Endometrial microvascular endothelial cells (primary cell): ENCODE results near the gene ZBTB7B. TPM values are rescaled to one million over a fixed set of nuclear protein-coding genes. Genes with fewer than 3 reads are reported as not detected.
"Not testable (repeated sequence)": the region's sequence is repeated elsewhere in the genome, so short reads cannot be mapped to it uniquely, and the experiment has no call there.

Source experiments
- in situ Hi-C: cut with HindIII; loops from 2 replicates; pipeline ENCODE4 v1.10.0; 2017; ENCODE audit warnings: low sequenced_read_pairs, low pct_unique_long_range_greater_than_20kb; ENCODE audit errors: inconsistent ontology term
- total RNA-seq: library from RNA; depleted of rRNA; stranded (reverse); fragments of >200 nt; gene quantifications from one replicate; pipeline ENCODE4 v1.2.3, GENCODE V29; 2015; ENCODE audit errors: inconsistent ontology term

Gene ZBTB7B
- total RNA-seq, 1 donor from 2014 or later, result 15.3 TPM

DNA sequence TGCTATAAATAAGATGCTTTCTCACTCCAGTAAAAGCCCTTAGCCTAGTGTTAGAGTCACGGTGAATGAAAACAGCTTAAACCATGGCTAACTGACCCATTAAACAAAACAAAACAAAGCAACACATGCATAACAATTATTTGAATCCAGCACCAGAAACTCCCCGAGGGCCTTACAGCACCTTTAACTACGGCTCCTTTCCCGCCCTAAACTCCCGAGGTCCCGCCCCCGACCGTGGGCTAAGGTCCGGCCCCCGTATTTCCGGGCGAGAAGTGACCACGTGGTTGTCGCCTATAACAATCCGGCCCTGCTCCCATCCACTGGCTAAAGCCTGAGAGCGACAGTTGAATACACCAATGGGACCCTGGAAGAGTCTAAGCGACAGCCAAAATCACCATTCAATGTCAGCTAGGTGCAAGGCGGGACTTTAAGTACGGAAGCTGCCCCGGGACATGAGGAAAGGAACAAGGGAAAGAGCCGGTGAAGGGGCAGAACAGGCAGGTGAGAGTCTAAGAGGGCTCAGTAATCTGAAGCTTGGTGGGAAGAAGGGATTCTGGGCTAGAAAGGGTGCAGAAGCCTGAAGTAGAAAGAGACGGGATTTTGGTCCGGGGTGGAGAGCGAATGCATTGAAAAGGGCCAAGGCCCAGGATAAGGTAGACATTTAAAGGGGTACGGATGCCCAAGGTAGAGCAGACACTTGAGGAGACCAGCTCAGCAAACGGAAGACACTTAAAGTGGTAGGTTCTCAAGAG, 19.5 kb upstream of the ZBTB7B start, which contains the start of gene FLAD1:
Gene FLAD1 (plus strand): TSS at position 448 of the 752 bp plus-strand sequence. CDS start 351 bp downstream, outside the sequence.
- in situ Hi-C loops, result loop anchor here (5.0 kb wide), 1 partner anchor 34 kb away; no protein-coding TSS in a partner anchor

DNA sequence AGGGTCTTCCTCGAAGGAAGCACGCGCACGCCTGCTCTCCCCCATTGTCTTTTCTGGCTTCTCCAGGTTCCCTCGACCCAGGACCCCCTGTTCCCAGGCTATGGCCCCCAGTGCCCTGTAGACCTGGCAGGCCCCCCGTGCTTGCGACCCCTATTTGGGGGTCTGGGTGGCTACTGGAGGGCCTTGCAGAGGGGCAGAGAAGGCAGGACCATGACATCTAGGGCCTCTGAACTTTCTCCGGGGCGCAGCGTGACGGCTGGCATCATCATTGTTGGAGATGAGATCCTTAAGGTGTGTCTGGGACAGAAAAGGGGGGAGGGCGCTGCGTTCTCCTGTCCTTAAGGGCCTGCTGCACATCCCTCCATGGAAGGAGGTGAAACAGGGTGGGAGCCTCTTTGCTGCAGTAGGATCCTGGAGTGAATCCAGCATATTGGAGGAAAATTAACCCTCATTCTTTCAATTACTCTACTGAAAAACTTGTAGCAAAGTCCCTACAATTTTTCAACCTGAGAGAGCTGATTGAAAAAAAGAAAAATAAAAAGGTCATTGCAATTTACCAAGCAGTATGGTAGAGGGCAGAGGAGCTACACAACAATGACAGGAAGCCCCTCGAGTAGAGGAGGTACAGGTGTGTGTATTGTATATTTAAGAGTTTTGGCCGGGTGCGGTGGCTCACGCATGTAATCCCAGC, 18.7 kb upstream of the ZBTB7B start:
- in situ Hi-C loops, result loop anchor here (5.0 kb wide), 1 partner anchor 33 kb away; no protein-coding TSS in a partner anchor

DNA sequence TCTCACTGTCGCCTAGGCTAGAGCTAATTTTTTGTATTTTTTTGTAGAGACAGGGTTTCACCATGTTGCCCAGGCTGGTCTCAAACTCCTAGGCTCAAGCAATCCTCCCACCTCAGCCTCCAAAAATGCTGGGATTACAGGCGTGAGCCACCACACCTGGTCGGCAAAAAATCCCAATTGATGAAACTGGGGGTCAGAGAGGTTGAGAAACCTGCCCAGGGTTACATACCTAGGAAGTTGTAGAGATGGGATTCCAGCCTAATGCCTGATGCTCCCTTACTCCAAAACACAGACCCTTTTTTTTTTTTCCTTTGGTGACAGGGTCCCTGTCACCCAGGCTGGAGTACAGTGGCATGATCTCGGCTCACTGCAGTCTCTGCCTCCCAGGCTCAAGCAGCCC, 15.9 kb upstream of the ZBTB7B start:
- in situ Hi-C loops, result not testable (repeated sequence)

DNA sequence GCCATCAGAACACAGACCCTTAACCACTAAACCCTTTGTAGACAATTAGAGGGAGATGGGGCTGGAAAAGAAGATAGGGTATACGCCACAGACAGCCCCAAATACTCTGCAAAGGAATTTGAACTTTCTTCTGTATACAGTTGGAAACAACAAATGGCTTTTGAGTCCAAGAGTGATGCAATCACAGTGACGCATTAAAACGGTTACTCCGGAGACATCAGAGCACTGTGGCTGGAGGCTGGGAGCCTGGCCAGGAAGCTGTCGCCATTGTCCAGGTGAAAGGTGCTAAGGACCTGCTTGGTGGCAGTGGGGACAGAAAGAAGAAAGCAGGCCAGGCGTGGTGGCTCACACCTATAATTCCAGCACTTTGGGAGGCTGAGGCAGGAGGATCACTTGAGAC, 15.3 kb upstream of the ZBTB7B start:
- in situ Hi-C loops, result no loop called here

DNA sequence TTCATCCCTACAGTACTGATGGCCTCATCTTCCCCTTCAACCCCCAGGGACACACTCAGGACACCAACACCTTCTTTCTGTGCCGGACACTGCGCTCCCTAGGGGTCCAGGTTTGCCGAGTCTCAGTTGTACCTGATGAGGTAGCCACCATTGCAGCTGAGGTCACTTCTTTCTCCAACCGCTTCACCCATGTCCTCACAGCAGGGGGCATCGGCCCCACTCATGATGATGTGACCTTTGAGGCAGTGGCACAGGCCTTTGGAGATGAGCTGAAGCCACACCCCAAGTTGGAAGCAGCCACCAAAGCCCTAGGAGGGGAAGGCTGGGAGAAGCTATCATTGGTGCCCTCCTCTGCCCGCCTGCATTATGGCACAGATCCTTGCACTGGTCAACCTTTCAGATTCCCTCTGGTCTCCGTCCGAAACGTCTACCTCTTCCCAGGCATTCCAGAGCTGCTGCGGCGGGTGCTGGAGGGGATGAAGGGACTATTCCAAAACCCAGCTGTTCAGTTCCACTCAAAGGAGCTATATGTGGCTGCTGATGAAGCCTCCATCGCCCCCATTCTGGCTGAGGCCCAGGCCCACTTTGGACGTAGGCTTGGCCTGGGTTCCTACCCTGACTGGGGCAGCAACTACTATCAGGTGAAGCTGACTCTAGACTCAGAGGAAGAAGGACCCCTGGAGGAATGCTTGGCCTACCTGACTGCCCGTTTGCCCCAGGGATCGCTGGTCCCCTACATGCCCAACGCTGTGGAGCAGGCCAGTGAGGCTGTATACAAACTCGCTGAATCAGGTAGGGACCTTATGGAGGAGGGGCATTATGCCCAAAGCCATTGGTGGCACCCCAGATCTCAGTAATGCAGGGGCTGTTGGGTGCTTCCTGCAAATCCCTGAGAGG, 14.3 kb upstream of the ZBTB7B start:
- in situ Hi-C loops, result no loop called here

DNA sequence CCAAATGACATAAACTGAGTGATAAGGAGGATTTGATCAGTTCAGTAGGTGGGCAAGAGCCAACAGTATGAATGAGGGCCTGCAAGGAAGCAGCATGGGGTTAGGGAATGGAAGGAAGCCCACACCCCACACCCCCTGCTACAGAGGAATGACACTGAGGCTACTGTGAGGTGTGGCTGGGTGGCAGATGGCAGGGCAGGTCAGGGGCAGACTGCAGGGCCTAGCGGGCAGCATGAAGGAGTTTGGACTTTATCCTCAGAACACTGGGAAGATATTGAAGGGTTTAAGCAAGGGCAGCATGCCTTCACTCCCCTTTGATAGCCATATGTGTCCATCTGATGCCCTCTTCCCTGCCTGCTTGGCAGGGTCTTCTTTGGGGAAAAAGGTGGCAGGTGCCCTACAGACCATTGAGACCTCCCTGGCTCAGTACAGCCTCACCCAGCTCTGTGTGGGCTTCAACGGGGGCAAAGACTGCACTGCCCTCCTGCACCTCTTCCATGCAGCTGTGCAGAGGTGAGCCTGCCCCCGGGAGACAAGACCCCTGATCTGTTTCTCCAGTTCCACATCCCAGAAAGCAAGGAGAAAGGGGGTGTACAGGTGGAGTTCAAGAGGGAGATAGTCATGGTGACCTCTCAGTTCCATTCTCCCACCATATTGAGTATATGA, 13.3 kb upstream of the ZBTB7B start:
- in situ Hi-C loops, result no loop called here

DNA sequence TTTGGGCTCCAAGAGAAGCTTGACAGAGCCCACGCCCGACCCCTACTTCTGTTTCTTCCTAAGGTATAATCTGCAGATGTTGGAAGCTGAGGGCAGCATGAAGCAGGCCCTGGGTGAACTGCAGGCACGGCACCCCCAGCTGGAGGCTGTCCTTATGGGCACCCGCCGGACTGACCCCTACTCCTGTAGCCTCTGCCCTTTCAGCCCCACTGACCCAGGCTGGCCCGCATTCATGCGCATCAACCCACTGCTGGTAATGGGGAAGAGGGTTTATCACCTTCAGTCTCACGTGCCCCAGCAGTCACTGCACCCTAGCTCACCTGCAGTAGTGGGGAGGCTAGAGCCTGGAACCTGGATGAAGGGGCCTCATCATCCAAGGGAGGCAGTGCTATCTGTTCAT, 12.3 kb upstream of the ZBTB7B start:
- in situ Hi-C loops, result no loop called here

DNA sequence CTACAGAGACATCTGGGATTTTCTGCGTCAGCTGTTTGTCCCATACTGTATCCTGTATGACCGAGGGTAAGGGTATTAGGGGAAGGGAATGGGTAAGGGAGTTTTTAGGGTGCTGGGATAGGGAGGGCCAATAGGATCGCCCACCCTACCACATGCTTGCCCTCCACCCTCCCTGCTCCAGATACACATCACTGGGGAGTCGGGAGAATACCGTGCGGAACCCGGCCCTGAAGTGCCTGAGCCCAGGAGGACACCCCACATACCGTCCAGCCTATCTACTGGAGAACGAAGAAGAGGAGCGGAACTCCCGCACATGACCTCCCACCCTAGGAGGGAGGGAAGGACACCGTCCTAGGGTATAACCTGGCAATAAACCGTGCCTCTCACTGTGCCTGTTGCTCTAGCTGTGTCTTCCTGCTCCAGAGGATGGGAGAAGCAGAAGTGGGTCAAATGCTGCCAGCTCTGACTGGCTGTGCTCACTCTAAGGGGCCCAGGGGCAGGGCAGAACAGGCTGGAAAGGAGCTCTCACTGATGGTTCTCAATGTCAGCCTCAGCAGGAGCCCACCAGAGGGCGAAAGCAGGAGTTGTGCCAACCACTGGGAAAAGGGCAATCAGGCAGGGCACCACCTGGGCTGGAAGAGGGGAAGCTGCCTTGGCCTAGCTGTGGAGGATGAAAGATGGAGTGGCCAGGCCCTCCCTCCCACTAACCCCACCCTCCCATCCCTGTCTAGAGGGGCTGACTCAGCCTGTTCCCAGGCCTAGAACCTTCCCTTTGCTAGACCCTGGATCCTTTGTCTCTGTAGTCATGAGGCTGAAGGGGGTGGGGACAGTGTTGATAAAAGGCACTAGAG, 9.7 kb upstream of the ZBTB7B start:
- in situ Hi-C loops, result no loop called here

DNA sequence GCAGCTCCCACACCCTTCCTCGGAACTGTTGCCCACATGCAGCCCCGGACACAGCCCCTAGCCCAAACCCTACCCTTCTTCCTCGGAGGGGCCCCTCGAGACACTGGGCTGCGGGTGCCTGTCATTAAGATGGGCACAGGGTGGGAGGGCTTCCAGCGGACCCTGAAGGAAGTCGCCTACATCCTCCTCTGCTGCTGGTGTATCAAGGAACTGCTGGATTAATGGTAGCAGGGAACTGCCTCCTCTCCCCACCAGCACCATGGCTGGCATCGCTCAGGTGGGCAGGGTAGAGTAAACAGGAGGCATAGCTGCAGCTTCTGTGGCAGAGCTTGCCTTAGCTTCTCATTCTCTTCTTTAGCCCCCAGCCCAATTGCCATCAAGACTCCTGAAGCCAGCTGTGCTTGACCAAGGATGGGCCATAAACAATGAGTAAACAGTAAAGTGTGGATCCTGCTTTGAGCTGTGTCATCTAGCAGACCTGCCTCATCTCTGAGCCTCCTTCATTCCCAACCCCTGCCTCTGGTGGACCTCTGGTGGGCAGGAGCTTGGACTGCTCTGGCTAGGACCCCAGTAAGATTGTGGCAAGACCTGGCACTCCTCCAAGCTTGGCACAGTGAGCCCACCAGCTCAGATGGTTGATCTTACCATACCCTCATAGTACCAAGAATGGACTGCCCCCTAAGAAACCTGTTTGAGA, 8.9 kb upstream of the ZBTB7B start, which contains the start of gene LENEP:
Gene LENEP (plus strand): TSS at position 15 of the 697 bp plus-strand sequence. CDS start 22 bp downstream, at position 37.
- in situ Hi-C loops, result no loop called here

DNA sequence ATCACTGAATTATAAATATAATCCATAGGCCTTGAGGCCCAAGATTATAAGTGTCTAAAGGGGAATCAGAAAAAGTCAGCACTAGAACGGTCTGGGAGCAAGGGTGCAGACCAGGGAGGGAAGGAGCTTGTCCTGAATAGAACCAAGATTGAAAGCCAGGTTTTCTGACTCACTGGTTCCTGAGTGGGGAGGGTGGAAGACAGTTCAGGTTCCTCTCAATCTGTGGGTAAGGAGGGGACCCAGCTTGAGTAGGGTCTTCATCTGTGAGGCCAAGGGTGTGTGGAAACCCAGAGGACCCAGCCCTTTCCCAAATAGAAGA, 8.4 kb upstream of the ZBTB7B start:
- in situ Hi-C loops, result no loop called here

DNA sequence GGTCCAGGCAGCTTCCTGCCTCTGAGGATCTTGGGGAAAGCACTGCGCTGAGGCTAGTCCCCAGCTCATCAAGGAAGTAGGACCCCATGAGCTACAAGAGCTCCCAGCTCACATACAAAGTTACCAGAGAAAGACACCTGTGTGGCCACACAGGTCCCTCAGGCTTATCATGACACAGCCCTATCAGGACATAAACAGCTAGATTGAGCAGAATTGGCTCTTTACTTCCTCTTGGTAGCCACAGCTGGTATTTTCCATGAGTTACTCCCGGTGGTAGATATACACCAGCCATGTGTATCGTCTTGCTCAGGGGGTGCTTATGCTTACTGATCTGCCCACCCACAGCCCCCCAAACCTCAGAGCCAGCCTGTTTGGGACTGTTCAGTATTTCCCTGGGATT, 8.0 kb upstream of the ZBTB7B start:
- in situ Hi-C loops, result no loop called here

DNA sequence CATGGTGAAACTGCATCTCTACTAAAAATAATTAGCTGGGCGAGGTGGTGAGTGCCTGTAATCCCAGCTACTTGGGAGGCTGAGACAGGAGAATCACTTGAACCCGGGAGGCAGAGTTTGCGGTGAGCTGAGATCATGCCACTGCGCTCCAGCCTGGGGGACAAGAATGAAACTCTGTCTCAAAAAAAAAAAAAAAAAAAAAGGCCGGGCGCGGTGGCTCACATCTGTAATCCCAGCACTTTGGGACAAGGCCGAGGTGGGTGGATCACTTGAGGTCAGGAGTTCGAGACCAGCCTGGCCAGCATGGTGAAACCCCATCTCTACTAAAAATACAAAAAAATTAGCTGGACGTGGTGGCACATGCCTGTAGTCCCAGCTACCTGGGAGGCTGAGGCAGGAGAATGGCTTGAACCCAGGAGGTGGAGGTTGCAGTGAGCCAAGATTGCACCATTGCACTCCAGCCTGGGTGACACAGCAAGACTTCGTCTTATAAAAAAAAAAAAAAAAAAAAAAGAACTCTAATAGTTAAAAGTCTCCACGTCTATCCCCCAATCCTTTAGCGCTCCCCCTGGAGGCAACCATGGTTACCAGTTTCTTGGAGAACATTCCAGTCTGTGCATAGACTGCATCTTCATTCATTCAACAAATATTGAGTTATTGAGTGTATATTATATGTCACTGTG, 7.2 kb upstream of the ZBTB7B start:
- in situ Hi-C loops, result not testable (repeated sequence)

DNA sequence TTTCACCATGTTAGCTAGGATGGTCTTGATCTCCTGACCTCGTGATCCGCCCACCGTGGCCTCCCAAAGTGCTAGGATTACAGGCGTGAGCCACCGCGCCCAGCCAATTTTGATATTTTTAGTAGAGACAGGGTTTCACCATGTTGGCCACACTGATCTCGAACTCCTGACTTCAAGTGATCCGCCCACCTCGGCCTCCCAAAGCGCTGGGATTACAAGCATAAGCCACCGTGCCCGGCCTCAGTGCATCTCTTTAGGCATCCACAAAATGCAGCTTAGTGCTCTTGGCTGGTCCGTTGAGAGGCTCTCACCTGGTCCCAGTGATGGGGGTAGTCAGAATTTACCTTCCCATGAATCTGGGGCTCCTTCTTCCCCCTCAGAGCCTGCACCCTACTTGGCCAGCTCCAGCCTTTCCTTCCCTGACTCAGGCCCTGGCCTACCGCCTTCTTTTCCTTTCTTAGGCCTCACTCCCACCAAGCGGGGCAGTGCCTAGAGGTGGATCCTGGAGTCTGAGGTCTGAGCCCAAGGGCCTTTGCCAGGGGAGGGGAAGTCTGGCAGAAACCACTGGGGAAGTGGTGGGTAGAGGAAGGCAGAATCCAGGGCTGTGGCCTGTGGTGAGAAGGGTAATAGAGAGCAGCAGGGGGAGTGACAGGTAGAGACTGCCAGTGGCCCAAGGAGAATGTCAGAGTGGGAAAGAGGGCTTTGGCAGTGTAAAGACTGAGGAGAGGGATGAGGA, 5.5 kb upstream of the ZBTB7B start:
- in situ Hi-C loops, result no loop called here

DNA sequence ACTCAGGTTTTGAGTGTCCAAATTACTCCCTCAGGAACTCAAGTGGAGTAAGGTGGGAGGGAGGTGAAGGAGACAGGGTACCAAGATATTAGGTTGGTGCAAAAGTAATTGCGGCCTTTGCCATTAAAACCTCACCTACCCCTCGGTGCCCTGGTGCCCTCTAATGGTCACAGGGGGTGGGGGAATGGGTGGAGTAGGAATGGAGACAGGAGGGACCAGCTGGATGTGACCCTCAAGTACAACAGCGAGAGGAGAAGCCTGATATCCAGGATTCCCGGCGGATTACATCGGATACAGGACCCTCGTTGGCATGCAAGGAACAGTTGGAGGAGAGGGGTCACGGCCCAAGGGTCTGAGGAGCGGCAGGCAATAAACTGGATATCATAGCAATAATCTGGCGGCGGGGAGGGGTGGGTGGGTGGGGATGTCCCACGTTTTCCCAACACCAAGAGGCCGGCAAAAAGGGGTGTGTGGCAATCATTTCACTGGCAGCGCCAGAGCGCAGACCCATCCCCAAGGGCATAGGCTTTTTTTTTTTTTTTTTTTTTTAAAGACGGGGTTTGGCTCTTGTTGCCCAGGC, 4.3 kb upstream of the ZBTB7B start:
- in situ Hi-C loops, result no loop called here

DNA sequence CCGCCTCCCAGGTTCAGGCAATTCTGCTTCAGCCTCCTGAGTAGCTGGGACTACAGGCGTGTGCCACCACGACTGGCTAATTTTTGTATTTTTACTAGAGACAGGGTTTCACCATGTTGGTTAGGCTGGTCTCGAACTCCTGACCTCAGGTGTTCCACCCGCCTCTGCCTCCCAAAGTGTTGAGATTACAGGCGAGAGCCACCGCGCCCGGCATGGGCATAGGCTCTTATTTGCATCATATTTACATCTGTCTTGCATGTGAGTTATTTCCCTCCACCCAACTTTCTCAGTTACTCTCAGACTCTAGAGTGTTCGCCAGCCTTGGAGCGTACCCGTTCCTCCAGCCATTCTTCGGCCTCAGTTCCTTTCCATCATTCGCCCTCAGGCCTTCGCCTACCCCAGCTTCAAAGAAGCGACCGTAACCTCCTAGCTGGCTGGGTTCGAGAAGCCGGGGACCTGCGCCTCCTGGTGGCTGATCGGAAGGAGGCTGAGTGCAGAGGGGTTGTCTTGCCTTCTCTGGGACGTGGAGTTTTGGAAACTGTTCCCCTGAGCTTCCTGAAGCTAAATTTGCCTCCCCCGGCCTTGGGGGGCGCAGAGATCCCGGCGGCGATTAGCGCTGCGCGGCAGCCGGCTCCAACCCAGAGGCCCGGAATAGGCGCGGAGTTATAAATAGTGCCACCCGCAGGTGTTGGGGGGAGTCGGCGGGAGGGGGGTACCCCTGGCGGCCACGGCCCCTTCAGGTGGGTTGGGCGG, 3.6 kb upstream of the ZBTB7B start:
- in situ Hi-C loops, result no loop called here
